Measurements from ENCODE around the gene OTX1.

Gene OTX1

GRCh38 chr2:63060472-63060991 is 9.9 kb downstream of the OTX1 start:
- no peak for TF ChIP-seq CTCF (IDR thresholded peaks at IDR 0.05)
- Histone ChIP-seq H3K4me3 (ENCODE audit: low read depth, low read length) (no peak overlapping the region), H3K36me3 (ENCODE audit: control insufficient read depth, insufficient read depth, low read length) (no peaks in the 10 kb centered on the region), H3K4me2 (ENCODE audit: low read length) (no peak overlapping the region), H3K9me3 (ENCODE audit: control insufficient read depth, low read length) (no peaks in the 10 kb centered on the region), H3K9ac (no peak overlapping the region), H3K27ac (no peak overlapping the region), H3K4me1 (no peaks in the 10 kb centered on the region), H3K27me3 (ENCODE audit: control insufficient read depth, insufficient read depth, low read length) (peaks cover 12% of the 10 kb centered on the region), H3K79me2 (no peaks in the 10 kb centered on the region), H2AFZ (no peak overlapping the region)

GRCh38 chr2:63064197-63064596 is 13.6 kb downstream of the OTX1 start:
- Histone ChIP-seq H3K4me2 (ENCODE audit: low read length) (no peak overlapping the region), H3K4me3 (ENCODE audit: low read depth, low read length) (no peak overlapping the region), H3K4me1 (no peaks in the 10 kb centered on the region), H3K9ac (no peak overlapping the region), H3K27me3 (ENCODE audit: control insufficient read depth, insufficient read depth, low read length) (peaks cover 4% of the 10 kb centered on the region), H3K9me3 (ENCODE audit: control insufficient read depth, low read length) (no peaks in the 10 kb centered on the region), H3K36me3 (ENCODE audit: control insufficient read depth, insufficient read depth, low read length) (no peaks in the 10 kb centered on the region), H3K27ac (no peak overlapping the region), H3K79me2 (no peaks in the 10 kb centered on the region), H2AFZ (no peak overlapping the region)
- TF ChIP-seq CTCF (IDR thresholded peaks at IDR 0.05): no peak

- no peaks in the 10 kb centered on the region for H3K4me1 ChIP-seq
- H3K9me3 ChIP-seq (ENCODE audit: control insufficient read depth, low read length): no peaks in the 10 kb centered on the region
- H2AFZ ChIP-seq: no peak overlapping the region
- H3K4me3 ChIP-seq (ENCODE audit: low read depth, low read length): no peak overlapping the region
- no peak overlapping the region for H3K9ac ChIP-seq
- no peaks in the 10 kb centered on the region for H3K27me3 ChIP-seq (ENCODE audit: control insufficient read depth, insufficient read depth, low read length)
- no peaks in the 10 kb centered on the region for H3K79me2 ChIP-seq
- H3K4me2 ChIP-seq (ENCODE audit: low read length): no peak overlapping the region
- no peak overlapping the region for H3K27ac ChIP-seq
- H3K36me3 ChIP-seq (ENCODE audit: control insufficient read depth, insufficient read depth, low read length): no peaks in the 10 kb centered on the region
- no peak for TF ChIP-seq CTCF (IDR thresholded peaks at IDR 0.05)
These were observed 14.0 kb downstream of the OTX1 start for GRCh38 chr2:63064661-63065060.

- Histone ChIP-seq H3K36me3 (ENCODE audit: control insufficient read depth, insufficient read depth, low read length) (no peaks in the 10 kb centered on the region), H3K9me3 (ENCODE audit: control insufficient read depth, low read length) (no peaks in the 10 kb centered on the region), H3K27me3 (ENCODE audit: control insufficient read depth, insufficient read depth, low read length) (no peaks in the 10 kb centered on the region), H3K27ac (no peak overlapping the region), H2AFZ (no peak overlapping the region), H3K9ac (no peak overlapping the region), H3K4me1 (no peaks in the 10 kb centered on the region), H3K4me2 (ENCODE audit: low read length) (no peak overlapping the region), H3K4me3 (ENCODE audit: low read depth, low read length) (no peak overlapping the region), H3K79me2 (no peaks in the 10 kb centered on the region)
- no peak for TF ChIP-seq CTCF (IDR thresholded peaks at IDR 0.05)
These were observed 15.6 kb downstream of the OTX1 start for GRCh38 chr2:63066265-63066664.

- Histone ChIP-seq H3K27me3 (ENCODE audit: control insufficient read depth, insufficient read depth, low read length) (no peaks in the 10 kb centered on the region), H3K79me2 (no peaks in the 10 kb centered on the region)
- TF ChIP-seq CTCF (IDR thresholded peaks at IDR 0.05): no peak
These were observed 16.2 kb downstream of the OTX1 start for GRCh38 chr2:63066838-63067237.

More at GRCh38 chr2:63066838-63067237, 16.2 kb downstream of the OTX1 start:
- H2AFZ ChIP-seq: no peak overlapping the region
- no peak overlapping the region for H3K4me3 ChIP-seq (ENCODE audit: low read depth, low read length)
- H3K36me3 ChIP-seq (ENCODE audit: control insufficient read depth, insufficient read depth, low read length): no peaks in the 10 kb centered on the region
- no peak overlapping the region for H3K4me2 ChIP-seq (ENCODE audit: low read length)
- H3K9ac ChIP-seq: no peak overlapping the region
- no peaks in the 10 kb centered on the region for H3K4me1 ChIP-seq
- H3K27ac ChIP-seq: no peak overlapping the region
- no peaks in the 10 kb centered on the region for H3K9me3 ChIP-seq (ENCODE audit: control insufficient read depth, low read length)

Data from parathyroid adenoma (tissue), 2 donors.